NCI-H1048 (cell line): Measurements from ENCODE around the gene JMJD1C.

Experiments used
- DNase-seq: peaks from one replicate; lab custom pipeline; 2025; lab: John Stamatoyannopoulos, UW

Gene JMJD1C

DNA sequence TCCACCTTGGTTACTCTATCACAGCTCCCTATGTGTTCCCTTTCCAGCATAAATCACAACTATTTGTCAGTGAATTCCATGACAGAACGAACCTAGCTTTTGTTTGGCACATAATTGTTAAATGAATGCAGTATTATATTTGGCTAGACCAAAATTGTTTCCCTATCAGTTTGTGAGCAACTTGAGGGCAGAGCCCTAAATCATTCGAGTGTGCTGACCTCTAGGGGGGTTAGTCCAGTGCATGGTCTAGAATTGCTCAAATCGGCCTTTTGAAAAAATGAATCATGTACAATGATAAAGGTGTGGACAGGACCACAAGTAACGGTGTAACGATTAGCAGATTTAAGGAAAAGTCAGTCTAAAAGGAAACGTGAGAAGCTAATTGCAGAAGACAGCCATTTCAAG lies 333.1 kb downstream of the JMJD1C start:
- DNase-seq: no peak

DNA sequence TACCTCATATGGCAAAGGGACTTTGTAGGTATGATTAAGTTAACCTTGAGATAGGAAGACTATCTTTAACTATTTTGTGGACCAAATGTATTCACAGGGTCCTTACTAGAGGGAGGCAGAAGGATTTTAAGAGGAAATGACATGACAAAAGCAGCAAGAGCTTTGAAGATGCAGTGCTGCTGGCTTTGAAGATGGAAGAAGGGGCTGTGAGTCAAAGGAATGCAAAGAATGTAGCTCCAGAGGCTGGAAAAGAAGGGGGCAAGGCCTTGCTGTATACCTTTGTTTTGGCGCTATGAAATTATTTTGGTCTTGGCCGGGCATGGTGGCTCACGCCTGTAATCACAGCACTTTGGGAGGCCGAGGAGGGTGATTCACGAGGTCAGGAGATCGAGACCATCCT lies 335.9 kb downstream of the JMJD1C start:
- DNase-seq: no peak

DNA sequence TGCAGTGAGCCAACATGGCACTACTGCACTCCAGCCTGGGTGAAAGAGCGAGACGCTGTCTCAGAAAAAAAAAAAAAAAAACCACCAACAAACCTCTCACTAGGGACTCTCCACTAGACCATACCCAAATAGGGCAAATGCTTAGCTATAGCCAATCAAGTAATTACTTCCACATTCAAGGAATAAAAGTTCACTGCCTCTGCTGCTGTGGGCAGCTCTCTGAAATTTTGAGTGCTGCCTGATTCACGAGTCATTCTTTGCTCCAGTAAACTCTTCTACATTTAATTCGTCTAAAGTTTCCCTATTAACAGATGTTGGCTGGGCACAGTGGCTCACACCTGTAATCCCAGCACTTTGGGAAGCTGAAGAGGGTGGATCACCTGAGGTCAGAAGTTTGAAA lies 337.3 kb downstream of the JMJD1C start:
- no peak for DNase-seq

DNA sequence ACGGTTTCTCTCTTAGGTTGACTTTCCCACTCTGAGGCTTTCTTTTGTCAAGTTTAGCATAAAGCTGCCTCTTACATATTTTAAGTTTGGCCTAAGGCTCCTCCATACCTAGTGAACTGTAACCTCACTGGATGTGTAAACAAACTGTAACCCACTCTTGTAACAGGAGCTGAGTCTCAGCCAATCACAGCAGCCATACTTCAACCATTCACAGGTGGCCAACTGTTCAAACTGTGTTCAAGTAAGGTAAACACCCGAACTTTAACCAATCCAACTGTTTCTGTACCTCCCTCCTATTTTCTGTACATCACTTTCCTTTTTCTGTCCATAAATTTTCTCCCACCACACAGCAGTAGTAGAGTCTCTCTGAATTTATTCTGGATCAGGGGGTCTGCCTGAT lies 340.3 kb downstream of the JMJD1C start:
- DNase-seq: no peak

DNA sequence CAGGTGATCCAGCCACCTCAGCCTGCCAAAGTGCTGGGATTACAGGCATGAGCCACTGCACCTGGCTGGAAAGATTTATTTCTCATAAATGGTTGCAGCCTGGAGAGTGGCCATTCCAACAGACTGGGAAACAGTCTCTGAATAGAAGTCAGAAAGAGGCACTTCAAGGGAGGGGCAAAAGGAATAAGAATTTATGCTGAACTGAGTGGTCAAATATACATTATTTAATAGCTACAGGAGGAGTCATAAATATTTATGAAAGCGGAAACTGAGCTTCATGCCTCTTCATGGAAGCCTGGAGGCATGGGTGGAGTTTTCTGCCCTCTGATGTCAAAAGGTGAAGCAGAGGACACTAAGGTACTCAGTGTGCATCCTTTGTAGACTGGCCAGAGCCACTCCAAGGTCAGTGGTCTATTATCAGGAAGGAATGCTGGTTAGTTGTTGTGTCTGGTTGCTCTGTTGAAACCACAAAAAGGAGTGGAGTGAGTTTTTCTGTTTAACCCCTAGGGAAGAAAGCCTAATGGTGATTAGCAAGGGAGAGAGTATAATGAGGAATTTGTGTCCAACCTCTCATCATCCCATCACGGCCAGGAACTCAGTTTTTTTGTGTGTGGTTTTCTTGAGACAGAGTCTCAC lies 341.9 kb downstream of the JMJD1C start:
- no peak for DNase-seq

DNA sequence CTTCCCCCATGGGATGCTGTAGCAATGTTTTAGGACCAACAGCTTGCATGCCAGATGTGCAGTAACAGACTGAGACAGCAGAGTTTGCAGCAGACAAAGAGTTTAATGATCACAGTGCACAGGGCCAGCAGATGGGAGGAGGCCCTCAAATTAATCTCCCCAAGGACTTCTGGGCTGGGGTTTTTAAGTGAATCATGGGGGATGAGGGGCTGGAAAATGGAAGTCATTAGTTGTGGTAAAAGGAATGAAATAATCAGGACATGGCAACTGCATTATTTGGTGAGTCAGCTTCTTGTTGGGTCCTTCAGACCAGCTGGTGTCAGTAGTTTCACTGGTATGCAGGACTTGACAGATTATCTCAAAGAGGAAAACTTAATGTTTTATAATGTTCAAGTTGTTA lies 345.2 kb downstream of the JMJD1C start:
- no peak for DNase-seq

DNA sequence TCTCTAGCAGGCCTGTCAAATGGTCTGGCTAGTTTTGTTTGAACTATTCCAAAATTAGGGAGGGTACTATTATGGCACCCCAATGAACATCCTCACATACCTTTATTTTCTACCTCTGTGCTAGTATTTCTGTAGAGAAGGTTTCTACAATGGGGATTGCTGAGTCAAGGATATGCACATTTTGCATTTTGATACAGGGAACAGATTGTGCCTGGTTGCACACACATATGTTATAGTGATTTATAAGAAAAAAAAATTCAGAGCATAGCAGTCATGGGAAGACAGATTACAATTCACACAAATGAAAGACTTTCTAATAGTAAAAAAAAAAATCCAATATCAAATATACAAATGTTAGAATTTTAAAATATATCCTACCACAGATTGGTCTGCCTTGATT lies 346.7 kb downstream of the JMJD1C start:
- DNase-seq: no peak
